ENCODE measurements around the gene MRTFB.

Gene MRTFB

GRCh38 chr16:14186007-14186794 lies 115.1 kb downstream of the MRTFB start:
- DNase-seq (ENCODE audit: low read depth): no peak

- DNase-seq (ENCODE audit: low read depth): no peak
Observed at GRCh38 chr16:14186795-14187221, 115.7 kb downstream of the MRTFB start.

- no peak for DNase-seq (ENCODE audit: low read depth)
Observed at GRCh38 chr16:14187517-14188338, 116.6 kb downstream of the MRTFB start.

GRCh38 chr16:14193316-14193871 lies 122.3 kb downstream of the MRTFB start:
- no peak for DNase-seq (ENCODE audit: low read depth)

GRCh38 chr16:14194721-14195120 lies 123.6 kb downstream of the MRTFB start:
- no peak for DNase-seq (ENCODE audit: low read depth)

GRCh38 chr16:14196011-14196410 lies 124.9 kb downstream of the MRTFB start:
- no peak for DNase-seq (ENCODE audit: low read depth)

GRCh38 chr16:14196539-14196938 lies 125.4 kb downstream of the MRTFB start:
- no peak for DNase-seq (ENCODE audit: low read depth)

DNA sequence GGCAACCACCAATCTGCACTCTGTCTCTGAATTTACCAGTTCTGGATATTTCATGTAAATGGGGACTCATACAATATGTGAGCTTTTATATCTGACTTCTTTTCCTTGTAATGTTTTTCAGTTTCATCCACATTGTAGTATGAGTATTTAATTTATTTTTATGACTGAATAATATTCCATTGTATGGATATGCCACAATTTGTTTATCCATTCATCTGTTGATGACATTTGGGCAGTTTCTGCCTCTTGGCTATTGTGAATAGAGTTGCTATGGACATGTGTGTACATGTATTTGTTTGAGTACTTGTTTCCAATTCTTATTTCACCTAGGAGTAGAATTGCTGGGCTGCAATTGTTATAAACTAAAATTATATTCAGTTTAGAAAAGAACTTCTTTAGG lies 126.9 kb downstream of the MRTFB start:
- no peak for DNase-seq (ENCODE audit: low read depth)

DNA sequence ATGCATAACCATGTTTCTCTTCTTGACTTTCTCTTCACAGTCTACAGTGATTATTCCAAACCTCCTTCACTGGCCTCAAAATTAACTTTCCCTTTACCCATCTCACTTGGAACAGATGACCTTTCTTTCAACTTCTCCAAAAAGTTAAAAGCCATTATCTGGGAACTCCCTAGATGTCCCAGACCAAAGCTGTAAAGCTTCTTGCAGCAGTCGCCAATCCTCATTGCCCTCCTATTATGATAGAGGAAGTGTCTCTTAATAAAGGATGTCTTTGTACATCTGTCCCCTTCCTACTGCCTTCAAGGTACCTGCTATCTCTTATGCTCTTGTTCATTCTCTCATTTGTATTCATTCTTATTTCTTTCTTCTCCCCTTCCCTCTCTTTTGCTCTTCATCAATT lies 127.5 kb downstream of the MRTFB start:
- no peak for DNase-seq (ENCODE audit: low read depth)

DNA sequence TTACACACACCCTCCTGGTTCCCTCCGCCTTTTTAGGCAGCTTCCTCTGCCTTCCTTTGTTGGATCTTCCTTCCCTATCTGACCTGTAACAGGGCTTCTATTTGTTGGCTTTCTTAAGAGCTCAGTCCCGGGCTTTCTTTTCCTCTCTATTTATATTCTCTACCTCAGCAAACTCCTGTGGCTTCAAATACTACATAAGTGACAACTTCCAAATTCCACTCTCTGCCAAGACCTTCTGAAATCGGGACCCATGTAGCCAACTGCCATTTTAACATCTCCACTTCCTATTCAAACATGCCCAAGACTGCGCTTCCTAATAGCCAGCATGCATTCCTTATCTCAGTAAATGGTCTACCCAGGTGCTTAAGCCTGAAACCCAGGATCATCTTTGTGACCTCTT lies 128.1 kb downstream of the MRTFB start:
- no peak for DNase-seq (ENCODE audit: low read depth)

GRCh38 chr16:14199624-14200023 lies 128.5 kb downstream of the MRTFB start:
- DNase-seq (ENCODE audit: low read depth): no peak

DNA sequence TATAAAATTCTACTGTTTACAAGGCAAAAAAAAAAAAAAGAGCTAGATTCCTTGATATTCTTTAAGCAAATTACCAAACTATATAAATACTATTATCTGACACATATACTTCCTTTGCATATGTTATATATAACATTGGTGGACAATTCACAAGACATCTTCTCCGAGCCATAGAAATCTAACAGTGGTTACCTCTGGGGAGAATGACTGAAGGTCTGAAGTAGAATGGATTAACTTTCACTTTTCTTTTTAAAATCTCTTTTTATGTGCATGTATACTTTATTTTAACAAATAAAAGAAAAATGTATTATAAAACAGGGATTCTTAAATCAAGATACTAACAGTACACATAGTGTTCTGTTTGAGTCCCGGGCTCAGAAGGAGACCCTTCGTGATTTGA lies 131.0 kb downstream of the MRTFB start:
- no peak for DNase-seq (ENCODE audit: low read depth)

DNA sequence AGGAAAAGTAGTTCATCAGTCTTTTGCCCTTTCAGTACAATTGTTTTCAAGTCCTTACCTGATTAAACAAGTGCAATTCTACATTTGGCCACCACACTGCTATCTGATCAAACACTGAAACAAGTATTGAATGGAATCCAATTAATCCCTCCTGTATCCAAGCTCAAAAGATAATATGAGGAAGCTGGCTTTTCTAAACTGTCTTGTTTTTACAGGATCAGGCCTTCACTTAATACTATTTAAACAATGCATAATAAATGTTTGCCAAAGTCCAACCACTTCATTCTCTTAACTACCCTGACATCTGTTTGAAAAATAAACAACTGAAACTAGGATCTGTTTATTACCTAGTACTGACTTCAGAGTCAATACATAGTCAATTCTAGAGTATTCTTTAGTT lies 131.6 kb downstream of the MRTFB start:
- DNase-seq (ENCODE audit: low read depth): no peak

DNA sequence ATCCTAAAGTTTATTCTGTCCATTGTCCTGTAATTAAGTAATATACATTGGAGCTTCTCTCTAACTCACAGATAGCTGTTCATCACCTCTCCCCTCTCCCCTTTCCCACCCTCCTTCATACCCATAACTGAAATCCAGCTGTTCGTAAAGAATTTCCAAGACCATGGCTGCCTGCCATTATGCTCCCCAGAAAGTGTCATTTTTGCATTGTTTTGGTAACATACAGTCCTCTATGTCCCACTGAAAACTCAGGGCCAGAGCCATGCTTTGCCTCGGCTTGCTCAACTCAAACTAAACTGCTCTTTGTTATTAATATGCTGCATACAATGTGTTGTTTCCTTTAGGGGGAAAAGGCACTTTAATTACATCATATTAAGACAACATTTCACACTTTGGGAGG lies 132.0 kb downstream of the MRTFB start:
- no peak for DNase-seq (ENCODE audit: low read depth)

DNA sequence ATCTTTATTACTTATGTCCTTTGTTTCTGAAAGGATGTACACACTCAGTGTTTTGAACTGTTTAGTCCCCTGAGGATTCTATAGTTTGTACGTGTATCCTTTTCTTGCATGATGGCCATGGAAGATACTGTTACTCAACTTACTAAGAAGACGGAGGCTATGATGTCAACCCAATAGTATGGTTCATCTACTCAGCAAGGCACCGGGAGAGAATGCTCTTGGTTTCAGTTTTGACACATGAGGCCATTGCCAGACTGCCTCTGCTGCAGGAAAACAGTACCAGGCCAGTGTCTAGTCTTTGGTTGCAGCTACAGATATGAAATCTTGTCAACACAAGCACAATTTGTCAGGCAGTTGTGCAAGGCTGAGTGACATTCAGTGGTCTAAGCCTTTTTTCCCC lies 134.5 kb downstream of the MRTFB start:
- no peak for DNase-seq (ENCODE audit: low read depth)

DNA sequence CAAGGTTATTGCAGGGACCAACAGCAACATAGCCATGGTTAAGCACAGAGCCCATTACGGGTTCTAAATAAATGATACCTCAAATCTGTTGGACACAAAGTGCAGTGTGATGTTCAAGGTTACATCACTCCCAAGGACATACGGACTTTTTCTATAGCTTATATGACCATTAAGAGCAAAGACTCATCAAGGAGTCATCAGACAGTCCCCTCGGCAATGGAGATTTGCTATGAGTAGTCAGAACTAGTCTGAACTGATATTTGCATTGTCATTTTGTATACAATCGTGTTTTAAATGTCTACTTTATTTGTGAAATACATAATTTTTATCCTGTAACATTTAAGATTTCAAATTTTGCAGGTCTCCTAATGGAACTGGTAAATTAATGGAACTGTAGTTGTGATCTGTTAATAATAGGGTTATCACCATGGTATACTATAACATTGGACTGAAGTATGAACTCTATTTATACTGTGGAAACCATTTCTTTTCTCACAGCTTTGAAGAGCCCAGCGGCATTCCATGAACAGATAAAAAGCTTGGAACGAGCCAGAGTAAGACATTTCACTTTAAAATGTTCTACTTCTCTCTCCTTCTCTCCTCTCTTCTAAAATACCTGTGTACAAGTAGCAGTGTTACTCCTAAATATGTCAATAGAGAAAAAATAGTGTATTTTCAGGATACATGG lies 140.9 kb downstream of the MRTFB start:
- no peak for DNase-seq (ENCODE audit: low read depth)

- DNase-seq (ENCODE audit: low read depth): no peak
Observed at GRCh38 chr16:14215941-14216340, 144.8 kb downstream of the MRTFB start.

GRCh38 chr16:14219983-14220382 lies 148.9 kb downstream of the MRTFB start:
- no peak for DNase-seq (ENCODE audit: low read depth)

DNA sequence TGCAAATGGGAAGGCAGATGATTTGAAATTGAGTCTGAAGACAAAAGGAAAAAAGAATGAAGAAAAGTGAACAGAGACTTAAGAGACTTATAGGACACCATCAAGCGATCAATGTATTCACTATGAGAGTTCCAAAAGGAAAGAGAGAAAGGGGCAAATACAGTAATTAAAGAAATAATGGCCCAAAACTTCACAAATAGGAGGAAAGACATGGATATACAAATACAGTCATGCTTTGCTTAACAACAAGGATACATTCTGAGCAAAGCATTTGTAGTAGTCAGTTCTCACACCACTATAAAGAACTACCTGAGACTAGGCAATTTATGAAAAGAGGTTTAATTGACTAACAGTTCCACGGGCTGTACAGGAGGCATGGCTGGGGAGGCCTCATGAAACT lies 152.5 kb downstream of the MRTFB start:
- no peak for DNase-seq (ENCODE audit: low read depth)

- no peak for DNase-seq (ENCODE audit: low read depth)
Observed at GRCh38 chr16:14225457-14225856, 154.3 kb downstream of the MRTFB start.

GRCh38 chr16:14232106-14232864 lies 161.2 kb downstream of the MRTFB start:
- no peak for DNase-seq (ENCODE audit: low read depth)

GRCh38 chr16:14236401-14236800 lies 165.3 kb downstream of the MRTFB start:
- no peak for DNase-seq (ENCODE audit: low read depth)
